ENCODE data around the gene KRT16. TPM values are rescaled to one million over a fixed set of nuclear protein-coding genes. Genes with fewer than 3 reads are reported as not detected.
"Not testable (repeated sequence)": the region's sequence is repeated elsewhere in the genome, so short reads cannot be mapped to it uniquely, and the experiment has no call there.

The KRT16 gene
- total and polyA plus RNA-seq, 10 of the 15 experiments (the other 5 are each of a cell fraction or from before 2014, with no cell fraction given): 0.07 TPM; not detected in 9

GRCh38 chr17:41610965-41611640, 1.5 kb downstream of the KRT16 start (continued):
- TF ChIP-seq RAD51 (IDR thresholded peaks at IDR 0.05) (no peak), ATF2 (IDR thresholded peaks at IDR 0.05; ENCODE audit: low read length) (no peak), IRF4 (IDR thresholded peaks at IDR 0.05; ENCODE audit: low read depth, low read length) (no peak), BCL11A (IDR thresholded peaks at IDR 0.05; ENCODE audit: low read depth, low read length) (no peak), HCFC1 (IDR thresholded peaks at IDR 0.05; ENCODE audit: low read length) (no peak), HDGF (IDR thresholded peaks at IDR 0.05) (no peak)

- H3K9me3 ChIP-seq (replicated peaks; ENCODE audit: control insufficient read depth, insufficient read depth, low read length); ATAC-seq; DNase-seq (ENCODE audit: low read depth, low spot score); FAIRE-seq; H3K36me3 ChIP-seq (ENCODE audit: control insufficient read depth in 2 of 2, insufficient read depth in 2 of 2, low read length in 1 of 2); intact Hi-C loops (cut with micrococcal nuclease; ENCODE audit: unreplicated experiment); POLR2A ChIA-PET; SMC1A ChIA-PET (ENCODE audit: uncharacterized antibody, unreplicated experiment); H3K9ac ChIP-seq (ENCODE audit: control insufficient read depth, insufficient read depth, low read length); H3K27ac ChIP-seq (ENCODE audit: control insufficient read depth, insufficient read depth); H3K4me2 ChIP-seq (ENCODE audit: control insufficient read depth, insufficient read depth); H3K27me3 ChIP-seq (replicated peaks in 1 of 2; ENCODE audit: control insufficient read depth in 2 of 2, insufficient read depth in 2 of 2, low read length in 1 of 2); H2AFZ ChIP-seq (ENCODE audit: control insufficient read depth, low read depth, low read length); H3K79me2 ChIP-seq (ENCODE audit: control insufficient read depth, insufficient read depth, low read length); H3K4me3 ChIP-seq; H4K20me1 ChIP-seq (ENCODE audit: control insufficient read depth, insufficient read depth); in situ Hi-C loops (cut with MboI); BruUV-seq (replicated peaks); H3K4me1 ChIP-seq (ENCODE audit: control insufficient read depth, insufficient read depth, low read length): not testable (repeated sequence)
- 30% methylated on average over 10 of the region's 10 CpGs for WGBS (ENCODE audit: insufficient coverage, insufficient replicate concordance, low lambda C conversion rate, missing lambda C conversion rate)
- RAD21 ChIA-PET (ENCODE audit: unreplicated experiment): interaction anchor here (0.7 kb wide), 1 partner anchor 57 kb away, joined by 3 read pairs; no protein-coding TSS in a partner anchor
- 0 out of 6 replicates have a peak, but pooled peaks of 1 of the 3 experiments have one; percentile 17 for TF ChIP-seq CTCF (IDR thresholded peaks at IDR 0.05 in 2 of 3, conservative IDR thresholded peaks at IDR 0.05 in 1 of 3; ENCODE audit: control insufficient read depth in 2 of 3, extremely low read depth in 1 of 3, insufficient read depth in 1 of 3, low read depth in 3 of 3, low read length in 3 of 3)
- CTCF ChIA-PET: interaction anchor here (0.7 to 2.3 kb wide), 4 partner anchors 16 to 56 kb away, joined by 3 to 5 read pairs (median 4); no protein-coding TSS in a partner anchor
Observed at GRCh38 chr17:41610061-41610517, 2.5 kb downstream of the KRT16 start.

GRCh38 chr17:41606930-41607329, 5.6 kb downstream of the KRT16 start:
- H3K36me3 ChIP-seq (ENCODE audit: control insufficient read depth in 2 of 2, insufficient read depth in 2 of 2, low read length in 1 of 2); H3K79me2 ChIP-seq (ENCODE audit: control insufficient read depth, insufficient read depth, low read length); H3K27me3 ChIP-seq (replicated peaks in 1 of 2; ENCODE audit: control insufficient read depth in 2 of 2, insufficient read depth in 2 of 2, low read length in 1 of 2); H3K27ac ChIP-seq (ENCODE audit: control insufficient read depth, insufficient read depth); DNase-seq (ENCODE audit: low read depth, low spot score); ATAC-seq; POLR2A ChIA-PET; RAD21 ChIA-PET (ENCODE audit: unreplicated experiment); H4K20me1 ChIP-seq (ENCODE audit: control insufficient read depth, insufficient read depth); in situ Hi-C loops (cut with MboI); BruUV-seq (replicated peaks); FAIRE-seq; intact Hi-C loops (cut with micrococcal nuclease; ENCODE audit: unreplicated experiment); H2AFZ ChIP-seq (ENCODE audit: control insufficient read depth, low read depth, low read length); H3K9me3 ChIP-seq (replicated peaks; ENCODE audit: control insufficient read depth, insufficient read depth, low read length); H3K9ac ChIP-seq (ENCODE audit: control insufficient read depth, insufficient read depth, low read length); H3K4me3 ChIP-seq; H3K4me1 ChIP-seq (ENCODE audit: control insufficient read depth, insufficient read depth, low read length); CTCF ChIA-PET; H3K4me2 ChIP-seq (ENCODE audit: control insufficient read depth, insufficient read depth): not testable (repeated sequence)
- SMC1A ChIA-PET (ENCODE audit: uncharacterized antibody, unreplicated experiment): interaction anchor here (1.3 kb wide), 1 partner anchor 58 kb away, joined by 3 read pairs; no protein-coding TSS in a partner anchor
- 24% methylated on average over 4 of the region's 4 CpGs for WGBS (ENCODE audit: insufficient coverage, insufficient replicate concordance, low lambda C conversion rate, missing lambda C conversion rate)
